Gastrocnemius medialis (tissue), 4 donors: ENCODE measurements around the gene SLC39A11.

Source experiments
- POLR2A ChIP-seq, 2 donors: fragments of 450-650 bp; IDR thresholded peaks; one replicate each; pipeline ENCODE4 v1.6.1; 2017; ENCODE audit warnings: antibody characterized with exemption in 2 of 2, mild to moderate bottlenecking in 2 of 2, moderate library complexity in 2 of 2
- TF ChIP-seq, protein P1 (sequence below), 5 experiments: fragments of 450-650 bp in 3 of 5; fragments of 200-600 bp in 2 of 5; sonication (generic) in 2 of 5; IDR thresholded peaks in 4 of 5; conservative IDR thresholded peaks in 1 of 5; 1 replicate in 4 of 5; 2 replicates in 1 of 5; pipeline ENCODE4 v1.5.1; 2016 to 2019; ENCODE audit warnings: antibody characterized with exemption in 5 of 5, mild to moderate bottlenecking in 3 of 5, moderate library complexity in 3 of 5

DNA sequence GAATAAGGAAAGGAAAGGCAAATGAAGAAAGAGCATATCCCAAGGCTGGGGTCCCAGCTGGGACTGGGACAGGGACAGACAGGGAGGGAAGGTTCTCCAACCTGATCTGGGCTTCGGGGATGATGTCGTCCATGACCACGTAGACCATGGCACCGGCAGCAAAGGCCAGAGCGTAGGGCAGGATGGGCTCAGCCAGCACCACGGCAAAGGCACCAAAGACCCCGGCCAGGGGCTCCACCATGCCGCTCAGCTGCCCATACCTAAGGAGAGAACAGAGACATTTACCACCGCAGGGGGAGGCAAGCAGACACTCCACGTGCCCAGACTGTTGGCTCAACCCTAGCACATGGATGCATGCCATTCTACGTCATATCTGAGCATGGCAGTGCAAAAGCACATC lies 443.8 kb downstream of the SLC39A11 start:
- TF ChIP-seq, protein P1, sequence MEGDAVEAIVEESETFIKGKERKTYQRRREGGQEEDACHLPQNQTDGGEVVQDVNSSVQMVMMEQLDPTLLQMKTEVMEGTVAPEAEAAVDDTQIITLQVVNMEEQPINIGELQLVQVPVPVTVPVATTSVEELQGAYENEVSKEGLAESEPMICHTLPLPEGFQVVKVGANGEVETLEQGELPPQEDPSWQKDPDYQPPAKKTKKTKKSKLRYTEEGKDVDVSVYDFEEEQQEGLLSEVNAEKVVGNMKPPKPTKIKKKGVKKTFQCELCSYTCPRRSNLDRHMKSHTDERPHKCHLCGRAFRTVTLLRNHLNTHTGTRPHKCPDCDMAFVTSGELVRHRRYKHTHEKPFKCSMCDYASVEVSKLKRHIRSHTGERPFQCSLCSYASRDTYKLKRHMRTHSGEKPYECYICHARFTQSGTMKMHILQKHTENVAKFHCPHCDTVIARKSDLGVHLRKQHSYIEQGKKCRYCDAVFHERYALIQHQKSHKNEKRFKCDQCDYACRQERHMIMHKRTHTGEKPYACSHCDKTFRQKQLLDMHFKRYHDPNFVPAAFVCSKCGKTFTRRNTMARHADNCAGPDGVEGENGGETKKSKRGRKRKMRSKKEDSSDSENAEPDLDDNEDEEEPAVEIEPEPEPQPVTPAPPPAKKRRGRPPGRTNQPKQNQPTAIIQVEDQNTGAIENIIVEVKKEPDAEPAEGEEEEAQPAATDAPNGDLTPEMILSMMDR (IDR thresholded peaks at IDR 0.05 in 4 of 5, conservative IDR thresholded peaks at IDR 0.05 in 1 of 5), result no peak
- no peak for TF ChIP-seq POLR2A (IDR thresholded peaks at IDR 0.05)
